Measurements from ENCODE around the gene GCK.

GRCh38 chr7:44151956-44152355 lies 37.3 kb downstream of the GCK start:
- TF ChIP-seq, protein P1, sequence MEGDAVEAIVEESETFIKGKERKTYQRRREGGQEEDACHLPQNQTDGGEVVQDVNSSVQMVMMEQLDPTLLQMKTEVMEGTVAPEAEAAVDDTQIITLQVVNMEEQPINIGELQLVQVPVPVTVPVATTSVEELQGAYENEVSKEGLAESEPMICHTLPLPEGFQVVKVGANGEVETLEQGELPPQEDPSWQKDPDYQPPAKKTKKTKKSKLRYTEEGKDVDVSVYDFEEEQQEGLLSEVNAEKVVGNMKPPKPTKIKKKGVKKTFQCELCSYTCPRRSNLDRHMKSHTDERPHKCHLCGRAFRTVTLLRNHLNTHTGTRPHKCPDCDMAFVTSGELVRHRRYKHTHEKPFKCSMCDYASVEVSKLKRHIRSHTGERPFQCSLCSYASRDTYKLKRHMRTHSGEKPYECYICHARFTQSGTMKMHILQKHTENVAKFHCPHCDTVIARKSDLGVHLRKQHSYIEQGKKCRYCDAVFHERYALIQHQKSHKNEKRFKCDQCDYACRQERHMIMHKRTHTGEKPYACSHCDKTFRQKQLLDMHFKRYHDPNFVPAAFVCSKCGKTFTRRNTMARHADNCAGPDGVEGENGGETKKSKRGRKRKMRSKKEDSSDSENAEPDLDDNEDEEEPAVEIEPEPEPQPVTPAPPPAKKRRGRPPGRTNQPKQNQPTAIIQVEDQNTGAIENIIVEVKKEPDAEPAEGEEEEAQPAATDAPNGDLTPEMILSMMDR (IDR thresholded peaks at IDR 0.05) = no peak
- no peak for TF ChIP-seq EZH2 (IDR thresholded peaks at IDR 0.05; ENCODE audit: borderline replicate concordance, insufficient read depth, low read depth, low read length, poor library complexity, severe bottlenecking)
